GM12878 (cell line): ENCODE results near the gene FAR2. TPM values are rescaled to one million over a fixed set of nuclear protein-coding genes. Genes with fewer than 3 reads are reported as not detected.
A peak's percentile ranks its signal among the peaks of the same experiment; 100 is the strongest.

Source experiments
- ATAC-seq: fragments of 200-7000 bp; cut with Tn5 transposase; 3 replicates; pipeline ENCODE4 v1.9.1; 2020; ENCODE audit warnings: mild to moderate bottlenecking, moderate library complexity
- BruUV-seq: library from RNA; stranded (reverse); fragments of 400-500 nt; replicated peaks from 2 replicates; lab custom pipeline; 2021; lab: Mats Ljungman, UMichigan
- CTCF ChIA-PET: fragments of 300-600 bp; sonication (Branson Sonifier 250); formaldehyde crosslinking; extraction: SDS; loops from one replicate; lab custom pipeline; 2021; ENCODE audit warnings: inconsistent platforms; lab: Yijun Ruan, JAX
- POLR2A ChIA-PET: fragments of 350-600 bp; formaldehyde crosslinking; extraction: SDS; loops from one replicate; lab custom pipeline; 2021; ENCODE audit warnings: inconsistent platforms; lab: Charles Lee
- RAD21 ChIA-PET: fragments of 300-600 bp; sonication (Branson Sonifier 250); formaldehyde crosslinking; loops from one replicate; lab custom pipeline; 2023; ENCODE audit warnings: antibody characterized with exemption; ENCODE audit not compliant: unreplicated experiment; lab: Charles Lee
- SMC1A ChIA-PET: fragments of 300-600 bp; sonication (Branson Sonifier 250); formaldehyde crosslinking; loops from one replicate; lab custom pipeline; 2023; ENCODE audit not compliant: unreplicated experiment, uncharacterized antibody; lab: Charles Lee
- DNase-seq: peaks from one replicate; pipeline ENCODE4 v3.0.0-alpha.2; 2011; ENCODE audit warnings: low read depth, low spot score
- FAIRE-seq: peaks from 3 replicates; lab custom pipeline; 2011; peaks lifted over from hg19 to GRCh38; lab: Jason Lieb, UNC
- H2AFZ ChIP-seq: 2 replicates; pipeline ENCODE4 v1.6.0; 2011; ENCODE audit warnings: low read depth, low read length, control low read depth; ENCODE audit not compliant: control insufficient read depth
- H3K27ac ChIP-seq: 2 replicates; pipeline ENCODE4 v1.5.1; 2011; ENCODE audit warnings: control low read depth; ENCODE audit not compliant: control insufficient read depth, insufficient read depth
- H3K27me3 ChIP-seq, 2 experiments: replicated peaks in 1 of 2; 2 replicates each; pipeline versions ENCODE4 v1.6.0 to v1.6.1; 2011; ENCODE audit warnings: low read length in 1 of 2; ENCODE audit not compliant: control insufficient read depth in 2 of 2, insufficient read depth in 2 of 2
- H3K36me3 ChIP-seq, 2 experiments: 2 replicates each; pipeline ENCODE4 v1.5.1; 2011; ENCODE audit warnings: low read length in 1 of 2; ENCODE audit not compliant: control insufficient read depth in 2 of 2, insufficient read depth in 2 of 2
- H3K4me1 ChIP-seq: 2 replicates; pipeline ENCODE4 v1.6.1; 2011; ENCODE audit warnings: mild to moderate bottlenecking, low read length, moderate library complexity, mixed read lengths; ENCODE audit not compliant: control insufficient read depth, insufficient read depth
- H3K4me2 ChIP-seq: 2 replicates; pipeline ENCODE4 v1.6.0; 2011; ENCODE audit warnings: control low read depth; ENCODE audit not compliant: control insufficient read depth, insufficient read depth
- H3K4me3 ChIP-seq: fragments of 200-600 bp; sonication (generic); 2 replicates; pipeline ENCODE4 v1.5.1; 2016
- H3K79me2 ChIP-seq: 2 replicates; pipeline ENCODE4 v1.6.0; 2011; ENCODE audit warnings: low read length; ENCODE audit not compliant: control insufficient read depth, insufficient read depth
- H3K9ac ChIP-seq: 2 replicates; pipeline ENCODE4 v1.8.0; 2011; ENCODE audit warnings: low read length, control low read depth, mixed read lengths; ENCODE audit not compliant: control insufficient read depth, insufficient read depth
- H3K9me3 ChIP-seq: replicated peaks from 3 replicates; pipeline ENCODE4 v1.5.1; 2011; ENCODE audit warnings: mild to moderate bottlenecking, low read length; ENCODE audit not compliant: control insufficient read depth, insufficient read depth
- H4K20me1 ChIP-seq: 2 replicates; pipeline ENCODE4 v1.6.0; 2011; ENCODE audit not compliant: control insufficient read depth, insufficient read depth
- BHLHE40 ChIP-seq, 2 experiments: fragments of 450-650 bp in 1 of 2; IDR thresholded peaks; 2 replicates each; pipeline ENCODE4 v1.6.1; 2011 to 2017; ENCODE audit warnings: low read depth in 2 of 2, borderline replicate concordance in 1 of 2, improper control_type of control experiment in 1 of 2, low read length in 1 of 2, mild to moderate bottlenecking in 1 of 2
- CBX5 ChIP-seq: sonication (generic); IDR thresholded peaks from 2 replicates; pipeline ENCODE4 v1.6.1; 2016; ENCODE audit warnings: low read depth, moderate library complexity, mild to moderate bottlenecking, inconsistent platforms
- EP300 ChIP-seq, 2 experiments: fragments of 150-350 bp in 1 of 2; IDR thresholded peaks; 2 replicates each; pipeline ENCODE4 v1.6.1; 2011 to 2012; ENCODE audit warnings: low read depth in 2 of 2, low read length in 2 of 2, borderline replicate concordance in 1 of 2, improper control_type of control experiment in 1 of 2, inconsistent platforms in 1 of 2; ENCODE audit not compliant: control insufficient read depth in 1 of 2
- IKZF2 ChIP-seq, 2 experiments: fragments of 450-650 bp; IDR thresholded peaks; 2 replicates each; pipeline ENCODE4 v1.6.1; 2017; ENCODE audit warnings: mild to moderate bottlenecking in 2 of 2, moderate library complexity in 2 of 2
- JUNB ChIP-seq: IDR thresholded peaks from 2 replicates; pipeline ENCODE4 v1.6.1; 2016; ENCODE audit warnings: antibody characterized with exemption, mild to moderate bottlenecking
- KDM1A ChIP-seq: fragments of 200-600 bp; sonication (generic); IDR thresholded peaks from 2 replicates; pipeline ENCODE4 v1.6.1; 2016; ENCODE audit warnings: borderline replicate concordance
- NR2C1 ChIP-seq: fragments of 450-650 bp; IDR thresholded peaks from 2 replicates; pipeline ENCODE4 v1.6.1; 2017; ENCODE audit warnings: antibody characterized with exemption, mild to moderate bottlenecking, moderate library complexity
- RELA ChIP-seq: fragments of 450-650 bp; IDR thresholded peaks from 2 replicates; pipeline ENCODE4 v1.8.0; 2014; ENCODE audit warnings: borderline replicate concordance; ENCODE audit not compliant: partially characterized antibody
- SMARCA5 ChIP-seq: fragments of 450-650 bp; IDR thresholded peaks from 2 replicates; pipeline ENCODE4 v1.6.1; 2017; ENCODE audit warnings: mild to moderate bottlenecking
- ZNF274 ChIP-seq: IDR thresholded peaks from one replicate; pipeline ENCODE4 v1.8.0; 2011; ENCODE audit not compliant: insufficient read length, insufficient read depth
- WGBS: methylation state at CpG from one replicate; pipeline ENCODE4 v1.1.6; 2016; ENCODE audit warnings: low lambda C conversion rate; ENCODE audit not compliant: insufficient replicate concordance, insufficient coverage; ENCODE audit errors: missing lambda C conversion rate; 5-methylcytosine and 5-hydroxymethylcytosine counted together
- in situ Hi-C: fragments of 300-500 bp; cut with MboI; formaldehyde crosslinking; loops from 9 replicates; pipeline ENCODE4 v1.14.3; 2018; ENCODE audit warnings: mixed read lengths
- intact Hi-C: fragments of 100-400 bp; cut with micrococcal nuclease; formaldehyde crosslinking; loops from one replicate; pipeline ENCODE4 v1.14.2; 2022; ENCODE audit not compliant: unreplicated experiment
- polyA plus RNA-seq, 11 experiments: library from polyadenylated mRNA; depleted of rRNA in 4 of 11; unstranded in 6 of 11; stranded (reverse) in 5 of 11; fragments of >200 nt; fragmentation: Nextera tagmentation in 4 of 11; fragmentation: Illumina TruSeq in 1 of 11; extraction: Ambion mirVana in 4 of 11; extraction: Trizol in 1 of 11; gene quantifications; 1 replicate in 1 of 11; 2 replicates in 10 of 11; pipeline versions ENCODE4 v1.2.1 to v1.2.3, GENCODE V29; 2011 to 2016; ENCODE audit warnings: inconsistent platforms in 2 of 11, missing spikeins in 2 of 11, low read depth in 1 of 11
- total RNA-seq, 4 experiments: library from RNA; depleted of rRNA in 3 of 4; stranded (reverse); fragments of >200 nt in 3 of 4; fragmentation: Illumina TruSeq in 1 of 4; extraction: Trizol in 1 of 4; gene quantifications; 2 replicates each; pipeline versions ENCODE4 v1.2.1 to v1.2.3, GENCODE V29; 2013 to 2021
- TF ChIP-seq, protein P1 (sequence below): IDR thresholded peaks from 2 replicates; pipeline ENCODE4 v1.6.1; 2011; ENCODE audit warnings: mild to moderate bottlenecking, low read depth, low read length, moderate library complexity; ENCODE audit not compliant: insufficient replicate concordance

Gene FAR2
- total and polyA plus RNA-seq, 10 of the 15 experiments (the other 5 are each of a cell fraction or from before 2014, with no cell fraction given) = 0.50 to 1.1 (median 0.65) TPM

GRCh38 chr12:29242921-29243431 lies 93.9 kb downstream of the FAR2 start:
- BruUV-seq = no TSS peak
- H3K4me2 ChIP-seq = 0 out of 2 replicates have a peak overlapping the region, but pooled peaks have one; percentile 26
- DNase-seq = no peak
- ChIA-PET SMC1A (interaction anchor here (0.9 to 1.9 kb wide), 9 partner anchors 9 to 155 kb away, joined by 3 to 6 read pairs (median 4); no protein-coding TSS in a partner anchor), CTCF (interaction anchor here (0.9 to 1.6 kb wide), 6 partner anchors 20 to 170 kb away, joined by 3 to 8 read pairs (median 4); no protein-coding TSS in a partner anchor), POLR2A (interaction anchor here (1.4 kb wide), 1 partner anchor 78 kb away, joined by 3 read pairs; no protein-coding TSS in a partner anchor), RAD21 (interaction anchor here (0.7 to 1.9 kb wide), 9 partner anchors 27 to 171 kb away, joined by 3 to 11 read pairs (median 5); no protein-coding TSS in a partner anchor)
- FAIRE-seq = no peak
- H3K27ac ChIP-seq = peak overlapping the region; percentile 27; the same call in 1 of the 2 replicates
- intact Hi-C loops = no loop called here
- no peaks in the 10 kb centered on the region for H3K27me3 ChIP-seq
- TF ChIP-seq NR2C1 = no peak
- no peak for TF ChIP-seq KDM1A
- TF ChIP-seq RELA = no peak
- TF ChIP-seq BHLHE40 (IDR thresholded peaks at IDR 0.05; ENCODE audit: borderline replicate concordance in 1 of 2, low read depth in 2 of 2, low read length in 1 of 2) = no peak
- TF ChIP-seq ZNF274 = no peak
- TF ChIP-seq IKZF2 (IDR thresholded peaks at IDR 0.05) = no peak
- no peak for TF ChIP-seq EP300 (IDR thresholded peaks at IDR 0.05; ENCODE audit: borderline replicate concordance in 1 of 2, control insufficient read depth in 1 of 2, low read depth in 2 of 2, low read length in 2 of 2)
- TF ChIP-seq, protein P1, sequence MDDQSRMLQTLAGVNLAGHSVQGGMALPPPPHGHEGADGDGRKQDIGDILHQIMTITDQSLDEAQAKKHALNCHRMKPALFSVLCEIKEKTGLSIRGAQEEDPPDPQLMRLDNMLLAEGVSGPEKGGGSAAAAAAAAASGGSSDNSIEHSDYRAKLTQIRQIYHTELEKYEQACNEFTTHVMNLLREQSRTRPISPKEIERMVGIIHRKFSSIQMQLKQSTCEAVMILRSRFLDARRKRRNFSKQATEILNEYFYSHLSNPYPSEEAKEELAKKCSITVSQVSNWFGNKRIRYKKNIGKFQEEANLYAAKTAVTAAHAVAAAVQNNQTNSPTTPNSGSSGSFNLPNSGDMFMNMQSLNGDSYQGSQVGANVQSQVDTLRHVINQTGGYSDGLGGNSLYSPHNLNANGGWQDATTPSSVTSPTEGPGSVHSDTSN = no peak
- TF ChIP-seq SMARCA5 = no peak
- TF ChIP-seq JUNB = no peak
- no peak for TF ChIP-seq CBX5
- no peaks in the 10 kb centered on the region for H3K36me3 ChIP-seq
- H3K79me2 ChIP-seq = no peaks in the 10 kb centered on the region
- no peak overlapping the region for H3K4me3 ChIP-seq
- H4K20me1 ChIP-seq = no peaks in the 10 kb centered on the region
- H3K9me3 ChIP-seq = no peaks in the 10 kb centered on the region
- H2AFZ ChIP-seq = no peak overlapping the region; the same call in 1 of the 2 replicates
- ATAC-seq = no peak
- peaks cover 17% of the 10 kb centered on the region for H3K4me1 ChIP-seq
- 54% methylated on average over 4 of the region's 4 CpGs for WGBS
- in situ Hi-C loops = no loop called here
- no peak overlapping the region for H3K9ac ChIP-seq
